Suprapubic skin (tissue), 4 donors: ENCODE data around the gene DPYD.

Source experiments
- EP300 ChIP-seq: sonication (generic); formaldehyde crosslinking; IDR thresholded peaks from one replicate; pipeline ENCODE4 v1.6.1; 2017; ENCODE audit warnings: antibody characterized with exemption
- POLR2A ChIP-seq, 2 donors: fragments of 450-650 bp; IDR thresholded peaks; one replicate each; pipeline ENCODE4 v1.6.1; 2017; ENCODE audit warnings: antibody characterized with exemption in 2 of 2, mild to moderate bottlenecking in 2 of 2, moderate library complexity in 2 of 2
- POLR2AphosphoS5 ChIP-seq, 3 donors: sonication (generic); formaldehyde crosslinking; IDR thresholded peaks; one replicate each; pipeline ENCODE4 v1.6.1; 2017; ENCODE audit warnings: antibody characterized with exemption in 3 of 3
- TF ChIP-seq, protein P1 (sequence below), 2 donors: fragments of 200-600 bp in 1 of 2; fragments of 450-650 bp in 1 of 2; sonication (generic) in 1 of 2; IDR thresholded peaks; one replicate each; pipeline ENCODE4 v1.5.1; 2016 to 2019; ENCODE audit warnings: antibody characterized with exemption in 2 of 2, mild to moderate bottlenecking in 1 of 2, moderate library complexity in 1 of 2

DNA sequence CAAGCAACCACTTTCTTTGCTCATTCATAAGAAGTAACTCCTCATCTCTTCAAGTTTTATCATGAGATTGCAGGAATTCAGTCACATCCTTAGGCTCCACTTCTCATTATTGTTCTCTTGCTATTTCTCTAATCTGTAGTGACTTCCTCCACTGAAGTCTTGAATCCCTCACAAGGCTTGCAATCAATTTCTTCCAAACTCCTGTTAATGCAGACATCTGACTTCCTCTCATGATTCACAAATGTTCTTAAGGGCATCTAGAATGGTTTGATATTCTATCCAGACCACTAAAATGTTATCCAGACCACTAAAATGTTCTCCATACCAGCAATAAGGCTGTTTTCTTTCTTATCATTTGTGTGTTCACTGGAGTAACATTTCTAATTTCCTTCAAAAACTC, 528.1 kb downstream of the DPYD start:
- TF ChIP-seq, protein P1, sequence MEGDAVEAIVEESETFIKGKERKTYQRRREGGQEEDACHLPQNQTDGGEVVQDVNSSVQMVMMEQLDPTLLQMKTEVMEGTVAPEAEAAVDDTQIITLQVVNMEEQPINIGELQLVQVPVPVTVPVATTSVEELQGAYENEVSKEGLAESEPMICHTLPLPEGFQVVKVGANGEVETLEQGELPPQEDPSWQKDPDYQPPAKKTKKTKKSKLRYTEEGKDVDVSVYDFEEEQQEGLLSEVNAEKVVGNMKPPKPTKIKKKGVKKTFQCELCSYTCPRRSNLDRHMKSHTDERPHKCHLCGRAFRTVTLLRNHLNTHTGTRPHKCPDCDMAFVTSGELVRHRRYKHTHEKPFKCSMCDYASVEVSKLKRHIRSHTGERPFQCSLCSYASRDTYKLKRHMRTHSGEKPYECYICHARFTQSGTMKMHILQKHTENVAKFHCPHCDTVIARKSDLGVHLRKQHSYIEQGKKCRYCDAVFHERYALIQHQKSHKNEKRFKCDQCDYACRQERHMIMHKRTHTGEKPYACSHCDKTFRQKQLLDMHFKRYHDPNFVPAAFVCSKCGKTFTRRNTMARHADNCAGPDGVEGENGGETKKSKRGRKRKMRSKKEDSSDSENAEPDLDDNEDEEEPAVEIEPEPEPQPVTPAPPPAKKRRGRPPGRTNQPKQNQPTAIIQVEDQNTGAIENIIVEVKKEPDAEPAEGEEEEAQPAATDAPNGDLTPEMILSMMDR (IDR thresholded peaks at IDR 0.05) = no peak
- TF ChIP-seq POLR2AphosphoS5 (IDR thresholded peaks at IDR 0.05) (no peak), POLR2A (IDR thresholded peaks at IDR 0.05) (no peak), EP300 (no peak)
